ENCODE measurements around the gene CSF3R.

CSF3R gene

DNA sequence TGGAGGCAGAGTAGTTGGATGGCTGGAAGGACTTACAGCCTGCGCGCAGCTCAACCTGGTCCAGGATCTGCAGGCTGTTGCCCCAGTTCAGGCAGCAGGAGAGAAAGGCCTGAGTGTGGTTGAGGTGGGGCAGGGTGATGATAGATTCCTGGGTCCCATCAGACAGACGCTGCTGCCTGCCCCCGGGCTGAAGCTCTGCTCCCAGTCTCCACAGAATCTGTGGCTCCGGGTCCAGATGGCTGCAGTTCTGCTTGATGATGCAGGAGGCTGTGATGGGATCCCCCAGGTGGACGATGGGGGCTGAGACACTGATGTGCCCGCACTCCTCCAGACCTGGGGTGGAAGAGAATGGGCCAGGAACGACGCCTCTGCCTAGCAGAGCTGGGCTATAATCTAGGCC lies 7.4 kb downstream of the CSF3R start:
- no peaks in the 10 kb centered on the region for H4K20me1 ChIP-seq (ENCODE audit: control insufficient read depth, insufficient read depth, low read depth, low read length)
- no peak for TF ChIP-seq EZH2phosphoT487 (IDR thresholded peaks at IDR 0.05; ENCODE audit: borderline replicate concordance, low read length)
- TF ChIP-seq, protein P1, sequence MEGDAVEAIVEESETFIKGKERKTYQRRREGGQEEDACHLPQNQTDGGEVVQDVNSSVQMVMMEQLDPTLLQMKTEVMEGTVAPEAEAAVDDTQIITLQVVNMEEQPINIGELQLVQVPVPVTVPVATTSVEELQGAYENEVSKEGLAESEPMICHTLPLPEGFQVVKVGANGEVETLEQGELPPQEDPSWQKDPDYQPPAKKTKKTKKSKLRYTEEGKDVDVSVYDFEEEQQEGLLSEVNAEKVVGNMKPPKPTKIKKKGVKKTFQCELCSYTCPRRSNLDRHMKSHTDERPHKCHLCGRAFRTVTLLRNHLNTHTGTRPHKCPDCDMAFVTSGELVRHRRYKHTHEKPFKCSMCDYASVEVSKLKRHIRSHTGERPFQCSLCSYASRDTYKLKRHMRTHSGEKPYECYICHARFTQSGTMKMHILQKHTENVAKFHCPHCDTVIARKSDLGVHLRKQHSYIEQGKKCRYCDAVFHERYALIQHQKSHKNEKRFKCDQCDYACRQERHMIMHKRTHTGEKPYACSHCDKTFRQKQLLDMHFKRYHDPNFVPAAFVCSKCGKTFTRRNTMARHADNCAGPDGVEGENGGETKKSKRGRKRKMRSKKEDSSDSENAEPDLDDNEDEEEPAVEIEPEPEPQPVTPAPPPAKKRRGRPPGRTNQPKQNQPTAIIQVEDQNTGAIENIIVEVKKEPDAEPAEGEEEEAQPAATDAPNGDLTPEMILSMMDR (IDR thresholded peaks at IDR 0.05; ENCODE audit: low read depth, low read length, poor library complexity, severe bottlenecking), result no peak
- H3K9me3 ChIP-seq (ENCODE audit: control insufficient read depth, insufficient read depth, low read length), result no peaks in the 10 kb centered on the region
- no peak overlapping the region for H3K4me2 ChIP-seq (ENCODE audit: low read length)
- no peaks in the 10 kb centered on the region; the same call in 1 of the 2 replicates for H3F3A ChIP-seq (ENCODE audit: control insufficient read depth, insufficient read depth)
- no peak overlapping the region for H3K27ac ChIP-seq (ENCODE audit: low read depth, low read length)
- no peaks in the 10 kb centered on the region; the same call in 1 of the 2 replicates for H3K27me3 ChIP-seq (ENCODE audit: control insufficient read depth, low read length)
- H3K79me2 ChIP-seq (ENCODE audit: control insufficient read depth, low read length), result no peaks in the 10 kb centered on the region
- H3K9me2 ChIP-seq (replicated peaks; ENCODE audit: control insufficient read depth, low read length), result no peaks in the 10 kb centered on the region
- H3K4me3 ChIP-seq (ENCODE audit: low read length), result no peak overlapping the region
- H3K36me3 ChIP-seq (ENCODE audit: control insufficient read depth, low read length), result no peaks in the 10 kb centered on the region
- peaks cover 18% of the 10 kb centered on the region for H3K4me1 ChIP-seq (ENCODE audit: control insufficient read depth, low read length)

DNA sequence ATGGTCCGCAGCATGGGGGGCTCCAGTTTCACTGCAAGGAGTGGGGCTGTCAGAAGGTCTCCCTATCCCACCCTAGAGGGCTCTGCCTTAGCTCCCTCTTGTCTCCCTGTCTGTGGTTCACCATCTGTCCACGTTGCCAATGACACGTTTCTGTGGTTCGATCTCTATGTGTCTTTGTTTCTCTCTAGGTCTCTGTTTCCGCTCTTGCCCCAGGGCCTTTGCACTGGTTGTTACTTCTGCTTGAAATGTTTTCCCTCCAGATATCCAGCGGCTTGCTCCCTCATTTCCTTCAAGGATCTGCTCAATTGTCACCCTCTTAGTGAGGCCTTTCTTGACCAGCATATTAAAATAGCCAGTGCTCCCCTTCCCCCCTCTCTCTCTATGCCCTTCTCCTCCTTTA lies 10.1 kb downstream of the CSF3R start:
- Histone ChIP-seq H4K20me1 (ENCODE audit: control insufficient read depth, insufficient read depth, low read depth, low read length) (no peaks in the 10 kb centered on the region), H3K36me3 (ENCODE audit: control insufficient read depth, low read length) (no peaks in the 10 kb centered on the region), H3K27ac (ENCODE audit: low read depth, low read length) (no peak overlapping the region), H3K27me3 (ENCODE audit: control insufficient read depth, low read length) (no peaks in the 10 kb centered on the region), H3K9me2 (replicated peaks; ENCODE audit: control insufficient read depth, low read length) (no peaks in the 10 kb centered on the region), H3K4me3 (ENCODE audit: low read length) (no peak overlapping the region), H3K4me2 (ENCODE audit: low read length) (no peak overlapping the region), H3F3A (ENCODE audit: control insufficient read depth, insufficient read depth) (no peaks in the 10 kb centered on the region; the same call in 1 of the 2 replicates), H3K79me2 (ENCODE audit: control insufficient read depth, low read length) (no peaks in the 10 kb centered on the region), H3K4me1 (ENCODE audit: control insufficient read depth, low read length) (peaks cover 18% of the 10 kb centered on the region), H3K9me3 (ENCODE audit: control insufficient read depth, insufficient read depth, low read length) (no peaks in the 10 kb centered on the region)
- TF ChIP-seq, protein P1 (IDR thresholded peaks at IDR 0.05; ENCODE audit: low read depth, low read length, poor library complexity, severe bottlenecking), result no peak
- TF ChIP-seq EZH2phosphoT487 (IDR thresholded peaks at IDR 0.05; ENCODE audit: borderline replicate concordance, low read length), result no peak

DNA sequence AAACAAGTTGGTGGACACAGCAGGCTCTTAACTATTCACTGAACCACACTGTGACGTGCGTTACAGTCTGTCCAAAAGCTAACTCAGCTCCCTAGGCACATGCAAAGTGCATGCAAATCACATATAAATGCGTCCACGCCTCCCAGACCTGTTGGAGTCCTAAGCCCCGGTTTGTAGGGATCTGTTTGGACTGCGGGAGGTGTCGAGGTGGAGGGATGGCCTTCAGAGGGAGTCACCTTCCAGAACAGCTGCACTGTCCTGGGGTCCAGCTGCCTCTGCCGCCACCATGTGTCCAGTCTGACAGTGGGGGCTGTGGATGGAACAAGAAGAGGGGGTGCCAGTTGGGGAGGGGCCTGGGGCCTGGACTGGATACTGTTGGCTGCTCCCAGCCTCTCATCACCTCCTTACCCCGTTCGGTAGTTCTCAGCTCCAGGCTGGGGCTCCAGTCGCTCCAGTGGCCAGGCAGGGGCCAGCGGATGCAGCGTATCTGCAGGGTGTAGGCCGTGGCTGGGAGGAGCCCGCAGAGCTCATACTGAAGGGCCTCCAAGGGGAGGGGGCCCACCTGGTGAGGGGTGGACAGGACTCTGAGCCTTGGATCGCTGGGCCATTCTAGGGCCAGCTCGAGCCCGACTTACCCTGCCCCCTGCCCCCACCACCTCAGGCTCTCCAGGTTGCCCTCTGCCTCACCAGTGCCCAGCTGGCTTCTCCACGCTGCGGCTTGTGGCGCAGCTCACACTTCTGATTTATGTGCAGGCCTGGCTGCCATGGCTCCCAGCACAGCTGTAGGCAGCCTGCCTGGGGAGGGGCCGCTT lies 10.7 kb downstream of the CSF3R start:
- Histone ChIP-seq H3K9me3 (ENCODE audit: control insufficient read depth, insufficient read depth, low read length) (no peaks in the 10 kb centered on the region), H3K4me3 (ENCODE audit: low read length) (no peak overlapping the region), H4K20me1 (ENCODE audit: control insufficient read depth, insufficient read depth, low read depth, low read length) (no peaks in the 10 kb centered on the region), H3K27me3 (ENCODE audit: control insufficient read depth, low read length) (no peaks in the 10 kb centered on the region), H3K4me1 (ENCODE audit: control insufficient read depth, low read length) (peaks cover 18% of the 10 kb centered on the region), H3K9me2 (replicated peaks; ENCODE audit: control insufficient read depth, low read length) (no peaks in the 10 kb centered on the region), H3F3A (ENCODE audit: control insufficient read depth, insufficient read depth) (no peaks in the 10 kb centered on the region; the same call in 1 of the 2 replicates), H3K79me2 (ENCODE audit: control insufficient read depth, low read length) (no peaks in the 10 kb centered on the region), H3K36me3 (ENCODE audit: control insufficient read depth, low read length) (no peaks in the 10 kb centered on the region), H3K27ac (ENCODE audit: low read depth, low read length) (no peak overlapping the region), H3K4me2 (ENCODE audit: low read length) (no peak overlapping the region)
- TF ChIP-seq, protein P1 (IDR thresholded peaks at IDR 0.05; ENCODE audit: low read depth, low read length, poor library complexity, severe bottlenecking), result no peak
- no peak for TF ChIP-seq EZH2phosphoT487 (IDR thresholded peaks at IDR 0.05; ENCODE audit: borderline replicate concordance, low read length)
